GM13977 (cell line): Measurements from ENCODE around the gene PARD3B.

Experiments used
- DNase-seq: peaks from one replicate; pipeline ENCODE4 v3.0.0; 2012; ENCODE audit warnings: low spot score
- in situ Hi-C: fragments of 300-500 bp; cut with MboI; formaldehyde crosslinking; loops from one replicate; pipeline ENCODE4 v1.12.0; 2022; ENCODE audit warnings: low sequenced_read_pairs, low pct_unique_long_range_greater_than_20kb, mixed read lengths, inconsistent platforms; ENCODE audit not compliant: unreplicated experiment
- TF ChIP-seq, protein P1 (sequence below): IDR thresholded peaks from 2 replicates; pipeline ENCODE4 v1.5.1; 2012; ENCODE audit warnings: mild to moderate bottlenecking, control low read depth; ENCODE audit not compliant: insufficient read depth; ENCODE audit errors: extremely low read depth, missing control alignments

The PARD3B gene

DNA sequence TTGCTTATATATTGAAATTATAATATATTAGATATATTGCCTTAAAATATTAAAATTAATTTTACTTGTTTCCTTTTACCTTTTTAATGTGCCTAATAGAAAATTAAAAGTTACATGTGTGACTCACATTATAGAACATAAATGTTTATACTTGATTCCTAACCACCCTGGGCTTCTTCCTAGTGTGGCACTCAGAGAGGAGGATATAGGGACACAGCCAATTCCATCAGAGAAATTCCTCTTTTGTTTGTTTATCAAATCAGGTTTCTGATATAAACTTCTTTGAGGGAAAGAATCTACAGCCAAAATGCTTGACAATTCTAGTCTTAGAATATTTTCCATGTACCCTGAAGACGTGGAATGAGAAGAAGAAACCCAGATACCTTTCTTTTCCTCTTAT, 788.1 kb downstream of the PARD3B start:
- TF ChIP-seq, protein P1, sequence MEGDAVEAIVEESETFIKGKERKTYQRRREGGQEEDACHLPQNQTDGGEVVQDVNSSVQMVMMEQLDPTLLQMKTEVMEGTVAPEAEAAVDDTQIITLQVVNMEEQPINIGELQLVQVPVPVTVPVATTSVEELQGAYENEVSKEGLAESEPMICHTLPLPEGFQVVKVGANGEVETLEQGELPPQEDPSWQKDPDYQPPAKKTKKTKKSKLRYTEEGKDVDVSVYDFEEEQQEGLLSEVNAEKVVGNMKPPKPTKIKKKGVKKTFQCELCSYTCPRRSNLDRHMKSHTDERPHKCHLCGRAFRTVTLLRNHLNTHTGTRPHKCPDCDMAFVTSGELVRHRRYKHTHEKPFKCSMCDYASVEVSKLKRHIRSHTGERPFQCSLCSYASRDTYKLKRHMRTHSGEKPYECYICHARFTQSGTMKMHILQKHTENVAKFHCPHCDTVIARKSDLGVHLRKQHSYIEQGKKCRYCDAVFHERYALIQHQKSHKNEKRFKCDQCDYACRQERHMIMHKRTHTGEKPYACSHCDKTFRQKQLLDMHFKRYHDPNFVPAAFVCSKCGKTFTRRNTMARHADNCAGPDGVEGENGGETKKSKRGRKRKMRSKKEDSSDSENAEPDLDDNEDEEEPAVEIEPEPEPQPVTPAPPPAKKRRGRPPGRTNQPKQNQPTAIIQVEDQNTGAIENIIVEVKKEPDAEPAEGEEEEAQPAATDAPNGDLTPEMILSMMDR, result no peak
- in situ Hi-C loops, result no loop called here
- no peak for DNase-seq

DNA sequence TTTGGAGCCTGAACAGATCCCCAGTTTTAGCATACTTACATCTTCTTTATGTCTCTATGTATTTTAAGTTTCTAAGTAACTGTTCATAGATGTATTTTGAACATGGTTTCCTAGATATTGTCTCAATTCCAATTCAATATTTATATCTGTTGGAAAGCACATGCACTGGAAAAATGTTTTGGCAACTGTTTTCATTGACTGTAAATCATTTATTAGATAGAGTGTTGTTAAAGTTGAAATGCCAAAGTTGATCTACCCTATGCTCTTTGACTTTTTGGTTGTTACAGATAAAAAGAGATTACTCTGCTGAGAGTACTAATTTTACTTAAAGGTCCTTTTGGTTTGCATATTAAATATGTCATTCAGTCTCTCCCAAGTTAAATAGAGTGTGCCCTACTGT, 792.0 kb downstream of the PARD3B start:
- in situ Hi-C loops, result no loop called here
- TF ChIP-seq, protein P1, result no peak
- no peak for DNase-seq

DNA sequence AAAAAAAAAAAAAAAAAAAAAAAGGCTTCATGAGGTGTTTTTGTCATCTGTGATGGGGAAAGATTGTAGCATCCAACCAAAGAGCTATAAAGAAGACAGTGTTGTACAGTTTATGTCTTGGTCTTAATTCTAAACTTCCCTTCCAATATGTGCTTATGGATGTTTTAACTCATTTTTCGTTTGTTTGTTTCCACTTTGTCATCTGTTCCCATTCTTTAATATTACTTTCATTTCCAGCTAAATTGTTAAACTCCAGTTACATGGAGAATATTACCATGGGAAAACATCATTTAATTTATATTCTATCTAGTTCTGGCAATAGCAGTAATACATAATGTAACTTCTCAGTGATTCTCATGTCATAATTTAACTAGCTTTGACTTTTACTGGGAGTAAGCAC, 792.9 kb downstream of the PARD3B start:
- TF ChIP-seq, protein P1, result no peak

DNA sequence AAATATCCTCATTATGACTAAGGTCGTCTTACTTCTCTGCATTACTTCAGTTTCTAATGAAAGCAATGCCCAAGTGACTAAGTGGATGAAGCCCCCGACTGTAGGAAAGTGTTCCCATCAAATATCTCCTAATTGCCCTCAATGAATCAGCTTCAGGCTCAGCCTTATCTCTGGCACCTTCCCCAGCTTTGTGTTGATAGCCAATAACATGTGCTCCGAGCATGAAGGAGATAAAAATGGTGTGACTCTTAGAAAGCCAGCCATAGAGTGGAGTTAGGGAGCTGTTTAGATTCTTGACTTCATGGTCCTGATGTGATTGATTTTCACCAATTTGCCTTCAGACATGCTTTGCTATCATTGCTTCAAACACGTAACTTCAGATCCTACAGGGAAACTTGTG, 797.8 kb downstream of the PARD3B start:
- in situ Hi-C loops, result no loop called here
- no peak for DNase-seq
- TF ChIP-seq, protein P1, result no peak

More for the DNA sequence above, 792.9 kb downstream of the PARD3B start:
- no peak for DNase-seq
- in situ Hi-C loops, result no loop called here

DNA sequence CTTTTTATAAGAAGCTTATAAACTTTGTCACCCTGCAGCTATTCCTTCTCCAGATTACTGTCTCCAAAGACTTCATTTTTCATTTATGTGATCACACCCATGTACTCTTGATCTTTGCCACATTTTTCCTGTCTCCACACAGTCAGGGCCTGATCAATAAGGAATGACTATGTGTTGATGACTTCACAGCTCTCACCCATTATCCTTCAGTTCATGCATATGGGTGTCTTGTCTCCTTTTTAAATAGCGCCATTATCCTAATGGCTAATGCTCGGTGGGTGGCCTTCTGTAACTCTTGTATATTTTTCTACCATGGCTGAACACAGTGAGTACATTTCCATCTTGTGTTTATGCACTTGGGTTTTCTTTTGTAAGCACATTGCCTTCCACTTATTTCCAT, 801.4 kb downstream of the PARD3B start:
- TF ChIP-seq, protein P1, result no peak
- in situ Hi-C loops, result no loop called here
- DNase-seq, result no peak

DNA sequence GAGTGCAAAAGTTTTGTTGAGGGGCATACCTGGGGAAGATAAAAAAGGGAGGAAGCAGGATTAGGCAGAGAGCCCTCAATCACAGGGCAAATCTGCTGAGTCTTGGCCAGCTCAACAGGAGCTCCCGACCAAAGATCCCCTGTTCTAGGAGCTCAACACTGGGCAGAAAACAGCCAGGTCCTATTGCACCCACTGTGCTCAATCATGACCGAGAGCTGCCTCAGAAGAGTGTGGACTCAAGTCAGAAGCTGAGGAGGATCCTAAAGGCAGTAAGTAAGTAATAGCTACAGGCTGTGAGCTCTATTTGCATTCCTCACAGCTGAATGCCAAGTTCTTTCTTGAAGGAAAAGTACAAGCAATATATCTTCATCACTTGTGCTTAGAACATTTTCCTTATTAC, 802.6 kb downstream of the PARD3B start:
- no peak for DNase-seq
- in situ Hi-C loops, result no loop called here
- TF ChIP-seq, protein P1, result no peak

DNA sequence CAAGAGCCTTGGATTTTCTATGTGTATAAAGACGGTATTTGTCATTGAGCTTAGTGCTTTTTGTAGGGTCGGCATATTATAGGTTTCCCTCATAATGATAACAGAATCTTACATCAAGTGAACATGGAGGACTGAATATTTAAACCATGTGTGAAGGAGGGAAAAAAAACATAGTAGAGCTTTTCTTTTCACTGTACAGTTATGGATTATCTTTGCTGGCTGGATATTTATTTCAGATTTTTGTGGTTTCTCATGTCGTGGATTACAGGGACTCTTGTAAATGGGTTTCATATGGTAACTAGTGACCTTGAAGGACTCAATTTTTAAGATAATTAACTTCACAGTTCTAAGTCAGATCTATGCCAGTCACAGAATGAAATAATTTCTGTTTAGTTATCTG, 806.8 kb downstream of the PARD3B start:
- TF ChIP-seq, protein P1, result no peak
- in situ Hi-C loops, result no loop called here
- no peak for DNase-seq
